Measurements from ENCODE around the gene CD300E. TPM values are rescaled to one million over a fixed set of nuclear protein-coding genes. Genes with fewer than 3 reads are reported as not detected.

The CD300E gene
- total and polyA plus RNA-seq, 2 of the 4 experiments (the other 2 are of a cell fraction): not detected

DNA sequence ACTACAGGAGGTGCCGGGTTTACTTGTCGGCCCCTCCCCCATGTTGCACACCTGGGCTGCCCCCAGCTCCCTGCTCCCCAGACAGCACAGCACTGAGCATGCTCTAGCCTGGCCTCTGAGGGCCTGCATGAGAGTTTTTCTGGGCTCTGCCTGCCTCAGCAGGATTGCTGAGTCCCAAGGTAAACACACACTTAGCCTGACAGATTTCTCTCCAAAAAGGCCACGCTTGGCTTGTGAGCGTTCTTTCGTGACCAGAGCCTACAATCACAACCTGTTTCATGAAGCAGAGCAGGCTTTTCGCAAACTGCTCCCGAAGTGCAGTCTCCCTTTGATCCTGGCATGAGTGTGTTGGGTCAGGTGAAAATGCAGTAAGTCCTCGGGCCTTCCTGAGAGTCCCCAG, 9.8 kb upstream of the CD300E start:
- in situ Hi-C loops (cut with MboI; ENCODE audit: low sequenced_read_pairs): no loop called here
- Histone ChIP-seq H3K9ac (ENCODE audit: low read depth, low read length) (no peak overlapping the region), H4K91ac (ENCODE audit: insufficient read depth, low read depth, low read length) (no peak overlapping the region), H3K27me3 (ENCODE audit: control insufficient read depth, insufficient read depth, low read length) (no peaks in the 10 kb centered on the region), H3K27ac (ENCODE audit: insufficient read depth, low read length) (no peak overlapping the region), H2AK5ac (ENCODE audit: low read depth, low read length) (no peak overlapping the region), H4K8ac (ENCODE audit: low read depth in 2 of 2, low read length in 2 of 2) (no peak overlapping the region), H2BK5ac (ENCODE audit: low read depth, low read length, poor library complexity, severe bottlenecking) (no peak overlapping the region), H3K4me1 (ENCODE audit: control insufficient read depth, insufficient read depth, low read length) (no peaks in the 10 kb centered on the region), H3K23ac (ENCODE audit: low read depth, low read length) (no peak overlapping the region), H3K4me3 (ENCODE audit: insufficient read depth, low read depth, low read length) (no peak overlapping the region), H3K9me1 (ENCODE audit: insufficient read depth, low read length) (no peaks in the 10 kb centered on the region), H3K56ac (ENCODE audit: extremely low read depth, insufficient read depth, low read length) (no peak overlapping the region), H4K5ac (ENCODE audit: low read depth, low read length) (no peak overlapping the region), H2AFZ (replicated peaks; ENCODE audit: low read length, poor library complexity) (no peak overlapping the region), H3K18ac (ENCODE audit: low read depth, low read length) (no peak overlapping the region), H2AK9ac (replicated peaks; ENCODE audit: low read depth, low read length, poor library complexity) (no peak overlapping the region), H3K9me3 (ENCODE audit: control insufficient read depth, insufficient read depth, low read length) (peaks cover 5% of the 10 kb centered on the region), H3K79me1 (ENCODE audit: low read depth in 1 of 2, low read length in 2 of 2) (no peaks in the 10 kb centered on the region), H2BK20ac (ENCODE audit: low read depth, low read length) (no peak overlapping the region), H2BK15ac (ENCODE audit: low read depth, low read length) (no peak overlapping the region), H2BK120ac (ENCODE audit: low read depth, low read length) (no peak overlapping the region), H3K4me2 (ENCODE audit: low read depth, low read length) (no peak overlapping the region), H3K4ac (ENCODE audit: low read depth, low read length) (no peak overlapping the region), H3K14ac (replicated peaks; ENCODE audit: low read depth, low read length) (no peak overlapping the region), H3K36me3 (ENCODE audit: control insufficient read depth, insufficient read depth, low read length) (no peaks in the 10 kb centered on the region), H4K20me1 (ENCODE audit: insufficient read depth, low read length) (no peaks in the 10 kb centered on the region)
- ChIA-PET CTCF (no interaction called here), POLR2A (ENCODE audit: unreplicated experiment) (no interaction called here)
- intact Hi-C loops (cut with micrococcal nuclease): no loop called here
- BruUV-seq (replicated peaks): no TSS peak
- TF ChIP-seq RFX5 (IDR thresholded peaks at IDR 0.05; ENCODE audit: low read depth, low read length) (no peak), RAD21 (IDR thresholded peaks at IDR 0.05; ENCODE audit: low read length) (no peak), MAZ (IDR thresholded peaks at IDR 0.05; ENCODE audit: borderline replicate concordance, low read depth, low read length) (no peak), ELK1 (IDR thresholded peaks at IDR 0.05; ENCODE audit: borderline replicate concordance, low read depth, low read length) (no peak)
- WGBS, 2 experiments (ENCODE audit: extremely low coverage in 2 of 2, insufficient read length in 1 of 2): 92% methylated on average over 2 of the region's 8 CpGs; no CpG with 5 or more reads in 1 of the 2 experiments
- dilution Hi-C loops (cut with HindIII; ENCODE audit: low sequenced_read_pairs, unreplicated experiment): no loop called here
- DNase-seq (no peak), ATAC-seq (ENCODE audit: low read depth) (no peak)
